Dedifferentiated amniotic fluid mesenchymal stem cell (primary cell): ENCODE results near the gene KIF3B.
"Not testable (repeated sequence)": the region's sequence is repeated elsewhere in the genome, so short reads cannot be mapped to it uniquely, and the experiment has no call there.

Source experiments
- DNase-seq: peaks from one replicate; pipeline ENCODE4 v3.0.0-alpha.2; 2016; ENCODE audit errors: extremely low spot score

KIF3B gene

GRCh38 chr20:32296412-32296811, 19.0 kb downstream of the KIF3B start:
- no peak for DNase-seq

DNA sequence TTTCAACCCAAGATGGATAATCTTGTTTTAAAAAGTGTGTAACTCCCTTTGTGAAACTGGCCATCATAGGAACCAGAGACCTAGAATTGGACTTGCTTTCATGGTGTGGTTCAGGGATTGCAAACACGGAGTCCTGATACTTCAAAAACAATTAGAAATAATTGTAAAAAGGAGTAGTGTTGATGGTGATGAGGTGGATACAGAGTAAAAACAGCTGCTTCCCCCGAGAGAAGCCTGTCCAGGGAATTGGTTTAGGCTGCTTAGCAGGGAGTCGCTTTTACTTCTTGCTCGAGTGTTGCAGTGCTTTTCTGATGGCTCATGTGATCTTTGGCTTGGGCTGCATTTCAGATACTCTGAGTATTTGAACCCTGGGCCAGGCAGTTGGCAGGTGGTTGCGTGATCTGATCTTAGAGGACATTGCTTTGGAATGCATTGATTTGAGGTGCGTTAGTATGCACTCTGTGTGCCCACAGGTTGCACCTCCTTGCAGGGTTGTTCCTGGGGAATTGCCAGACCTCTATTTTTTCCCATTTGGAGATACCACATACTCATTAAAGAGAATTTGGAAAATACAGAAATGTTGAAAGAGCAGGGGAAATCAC, 19.5 kb downstream of the KIF3B start:
- no peak for DNase-seq

DNA sequence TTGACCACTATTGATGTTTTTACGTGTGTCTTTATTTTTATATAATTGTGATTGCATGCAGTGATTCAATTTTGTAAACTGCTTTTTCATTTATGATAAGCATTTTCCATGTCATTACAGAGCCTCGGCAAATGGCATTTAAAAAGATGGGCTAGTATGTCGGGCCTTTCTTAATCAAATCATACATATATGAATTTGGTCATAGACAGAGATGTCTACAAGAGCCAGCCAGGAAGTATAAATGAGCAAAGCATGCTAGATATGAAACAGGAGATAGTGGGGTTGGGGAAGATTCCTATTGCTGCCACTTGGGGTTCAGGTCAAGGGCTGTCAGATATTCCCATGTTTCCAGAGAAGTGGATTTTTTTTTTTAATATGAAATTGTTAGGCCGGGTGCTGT, 20.0 kb downstream of the KIF3B start:
- DNase-seq, result no peak

DNA sequence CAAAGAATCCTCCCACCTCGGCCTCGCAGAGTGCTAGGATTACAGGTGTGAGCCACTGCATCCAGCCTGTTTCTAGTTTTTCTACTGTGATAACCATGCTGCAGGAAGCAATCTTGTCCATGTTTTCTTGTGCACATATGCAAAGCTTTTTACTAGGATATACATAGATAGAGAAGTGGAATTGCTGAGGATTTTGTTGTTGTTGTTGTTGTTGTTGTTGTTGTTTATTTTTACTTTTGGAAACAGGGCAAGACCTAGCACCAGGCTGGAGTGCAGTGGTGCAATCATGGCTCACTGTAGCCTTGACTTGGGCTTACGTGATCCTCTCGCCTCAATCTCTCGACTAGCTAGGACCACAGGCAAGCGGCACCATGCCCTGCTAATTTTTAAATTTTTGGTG, 23.2 kb downstream of the KIF3B start:
- no peak for DNase-seq

DNA sequence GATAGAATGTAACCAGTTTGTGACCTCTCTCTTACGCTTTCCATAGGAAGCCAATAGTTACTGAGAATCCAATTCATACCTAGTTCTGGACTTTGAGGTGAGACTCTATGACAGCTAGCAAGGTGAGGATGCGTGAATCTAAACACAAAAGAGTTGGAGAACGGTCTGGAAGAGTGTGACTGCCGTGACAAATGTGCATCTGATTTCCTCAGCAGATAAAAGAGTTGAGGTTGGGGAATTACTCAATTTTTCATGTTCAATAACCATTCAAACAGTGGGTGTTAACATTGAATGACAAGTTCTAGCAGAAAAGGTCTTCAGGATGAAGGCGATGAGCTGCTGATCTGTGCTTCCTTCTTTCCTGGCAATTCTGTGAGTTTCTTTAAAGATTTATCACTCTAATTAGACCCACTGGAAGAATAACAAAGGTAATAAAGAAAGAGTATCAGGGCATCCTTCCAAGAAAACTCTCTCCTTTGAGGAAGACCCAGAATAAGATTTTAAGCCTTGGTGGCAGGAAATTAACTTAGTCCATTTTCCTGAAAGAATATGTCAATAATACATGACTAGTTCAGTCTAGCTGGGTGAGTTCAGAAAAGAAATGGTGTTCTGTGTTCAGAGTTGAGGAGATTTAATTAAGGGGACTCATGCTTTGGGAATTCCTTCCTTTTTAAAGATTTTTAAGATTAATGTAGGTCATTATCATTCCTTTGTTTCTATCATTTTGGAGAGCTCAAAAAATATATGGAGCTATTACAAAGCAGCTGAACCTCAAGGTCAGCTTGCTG, 24.5 kb downstream of the KIF3B start:
- no peak for DNase-seq

- DNase-seq, result no peak
Measured at GRCh38 chr20:32302507-32302872, 25.0 kb downstream of the KIF3B start.

DNA sequence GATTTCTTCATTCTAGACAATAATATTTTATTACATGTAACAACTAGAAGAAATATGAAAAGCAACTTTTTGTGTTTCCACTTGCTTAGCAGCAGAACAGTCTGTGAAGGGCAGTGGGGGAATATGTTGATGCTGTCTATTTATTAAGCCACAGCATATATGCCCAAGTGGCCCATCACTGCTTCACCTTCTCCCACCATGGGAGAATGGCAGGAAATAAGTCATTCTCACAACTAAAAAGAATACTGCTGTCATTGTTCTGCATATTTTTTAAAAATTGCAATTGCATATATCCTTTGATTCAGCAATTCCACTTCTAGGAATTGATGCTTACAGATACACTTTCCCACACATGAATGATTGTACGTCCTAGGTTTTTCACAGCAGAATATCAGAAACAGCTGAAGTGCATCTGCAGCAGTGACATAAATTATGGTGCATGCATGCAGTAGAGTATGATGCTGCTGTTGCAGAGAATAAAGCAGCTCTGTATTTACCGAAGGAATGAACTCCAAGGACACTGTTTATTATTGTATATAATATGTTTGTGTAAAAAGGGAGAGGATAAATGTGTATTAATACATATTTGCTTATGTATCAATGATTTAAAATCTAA, 26.8 kb downstream of the KIF3B start:
- no peak for DNase-seq

DNA sequence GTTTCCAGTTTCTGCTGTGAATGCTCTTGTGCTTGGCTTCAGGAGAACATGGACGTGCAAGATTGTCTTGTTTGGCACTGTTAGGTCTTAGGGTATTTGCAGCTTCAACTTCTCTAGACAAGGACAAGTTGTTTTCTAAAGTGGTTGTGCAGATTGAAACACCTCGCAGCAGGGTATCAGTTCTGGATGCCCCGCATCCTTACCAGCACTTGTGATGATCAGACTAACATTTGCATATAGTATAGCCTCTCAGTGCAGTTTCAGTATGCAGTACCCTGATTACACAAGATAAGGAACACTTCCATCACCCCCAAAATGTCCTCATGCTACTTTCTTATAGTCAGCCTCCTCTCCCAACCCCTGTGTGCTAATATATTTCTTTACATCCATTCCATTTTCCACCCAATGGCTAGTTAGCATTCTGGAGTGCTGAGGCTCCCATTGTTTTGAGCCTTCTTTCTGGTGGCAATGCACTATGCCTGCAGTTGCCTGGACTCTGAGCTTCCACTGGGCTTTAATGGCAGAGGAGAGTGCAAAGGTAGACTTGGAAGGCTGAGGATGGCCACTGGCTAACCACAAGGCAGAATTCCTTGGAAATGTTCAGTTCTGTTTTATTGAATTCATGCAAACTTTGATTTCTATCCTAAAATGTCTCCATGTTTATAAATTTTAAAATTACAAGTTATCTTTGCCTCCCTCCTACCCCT, 35.4 kb downstream of the KIF3B start:
- DNase-seq, result no peak

DNA sequence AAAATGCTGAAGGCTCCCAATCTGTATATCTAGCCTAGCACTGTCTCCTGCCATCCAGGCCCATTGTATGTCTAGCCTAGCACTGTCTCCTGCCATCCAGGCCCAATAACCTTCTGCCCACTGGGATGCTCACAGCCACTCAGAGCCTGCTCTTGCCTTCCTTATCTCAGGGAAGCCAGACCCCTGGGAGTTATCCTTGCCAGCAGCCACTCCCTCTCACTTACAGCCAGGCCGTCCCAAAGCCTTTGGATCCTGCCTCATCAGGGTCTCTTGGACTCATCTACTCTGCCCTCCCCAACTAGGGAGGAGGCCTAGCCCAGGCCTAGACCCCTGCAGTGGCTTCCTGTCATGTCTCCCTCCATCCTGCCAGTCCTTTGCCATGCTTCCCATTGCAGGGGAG, 37.3 kb downstream of the KIF3B start:
- no peak for DNase-seq

- no peak for DNase-seq
Measured at GRCh38 chr20:32315399-32315798, 37.9 kb downstream of the KIF3B start.

- no peak for DNase-seq
Measured at GRCh38 chr20:32315891-32316290, 38.4 kb downstream of the KIF3B start.

DNA sequence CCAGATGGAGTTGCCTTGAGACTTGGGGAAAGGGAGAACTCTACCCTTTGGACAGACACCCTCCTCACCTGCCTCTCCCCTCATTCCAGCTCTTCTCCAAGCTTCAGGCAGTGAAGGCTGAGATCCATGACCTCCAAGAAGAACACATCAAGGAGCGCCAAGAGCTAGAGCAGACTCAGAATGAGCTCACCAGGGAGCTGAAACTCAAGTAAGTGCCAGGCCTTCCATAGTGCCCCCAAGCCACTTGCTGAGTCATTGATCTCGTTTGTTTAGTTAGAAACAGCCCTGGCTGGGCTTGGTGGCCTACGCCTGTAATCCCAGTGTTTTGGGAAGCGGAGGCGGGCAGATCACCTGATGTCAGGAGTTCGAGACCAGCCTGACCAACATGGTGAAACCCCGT, 39.2 kb downstream of the KIF3B start:
- no peak for DNase-seq

GRCh38 chr20:32319100-32319499, 41.6 kb downstream of the KIF3B start:
- DNase-seq, result no peak

GRCh38 chr20:32320305-32320704, 42.9 kb downstream of the KIF3B start:
- no peak for DNase-seq

DNA sequence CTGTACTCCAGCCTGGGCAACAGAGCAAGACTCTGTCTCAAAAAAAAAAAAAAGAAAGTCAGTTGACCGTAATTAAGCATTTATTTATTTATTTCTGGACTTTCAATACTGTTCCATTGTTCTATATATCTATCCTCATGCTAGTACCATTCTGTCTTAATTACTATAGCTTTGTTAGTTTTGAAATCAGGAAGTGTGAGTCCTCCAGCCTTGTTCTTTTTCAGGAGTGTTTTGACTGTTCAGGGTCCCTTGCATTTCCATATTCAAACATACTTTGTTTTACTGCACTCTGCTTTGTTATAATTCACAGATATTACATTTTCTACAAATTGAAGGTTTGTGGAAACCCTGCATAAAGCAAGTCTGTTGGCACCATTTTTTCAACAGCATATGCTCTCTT, 43.9 kb downstream of the KIF3B start:
- no peak for DNase-seq

- DNase-seq, result not testable (repeated sequence)
Measured at GRCh38 chr20:32322260-32322659, 44.8 kb downstream of the KIF3B start.

DNA sequence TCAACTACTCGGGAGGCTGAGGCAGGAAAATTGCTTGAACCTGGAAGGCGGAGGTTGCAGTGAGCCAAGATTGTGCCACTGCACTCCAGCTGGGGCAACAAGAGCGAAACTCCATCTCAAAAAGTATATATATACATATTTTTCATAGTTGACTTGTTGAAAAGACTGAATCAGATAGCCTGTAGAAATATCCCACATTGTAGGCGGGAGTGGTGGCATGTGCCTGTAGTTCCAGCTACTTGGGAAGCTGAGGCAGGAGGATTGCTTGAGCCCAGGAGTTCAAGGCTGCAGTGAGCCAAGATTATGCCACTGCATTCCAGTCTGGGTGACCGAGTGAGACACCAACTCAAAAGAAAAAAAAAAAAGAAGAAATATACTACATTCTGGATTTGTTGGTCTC, 46.3 kb downstream of the KIF3B start:
- not testable (repeated sequence) for DNase-seq

DNA sequence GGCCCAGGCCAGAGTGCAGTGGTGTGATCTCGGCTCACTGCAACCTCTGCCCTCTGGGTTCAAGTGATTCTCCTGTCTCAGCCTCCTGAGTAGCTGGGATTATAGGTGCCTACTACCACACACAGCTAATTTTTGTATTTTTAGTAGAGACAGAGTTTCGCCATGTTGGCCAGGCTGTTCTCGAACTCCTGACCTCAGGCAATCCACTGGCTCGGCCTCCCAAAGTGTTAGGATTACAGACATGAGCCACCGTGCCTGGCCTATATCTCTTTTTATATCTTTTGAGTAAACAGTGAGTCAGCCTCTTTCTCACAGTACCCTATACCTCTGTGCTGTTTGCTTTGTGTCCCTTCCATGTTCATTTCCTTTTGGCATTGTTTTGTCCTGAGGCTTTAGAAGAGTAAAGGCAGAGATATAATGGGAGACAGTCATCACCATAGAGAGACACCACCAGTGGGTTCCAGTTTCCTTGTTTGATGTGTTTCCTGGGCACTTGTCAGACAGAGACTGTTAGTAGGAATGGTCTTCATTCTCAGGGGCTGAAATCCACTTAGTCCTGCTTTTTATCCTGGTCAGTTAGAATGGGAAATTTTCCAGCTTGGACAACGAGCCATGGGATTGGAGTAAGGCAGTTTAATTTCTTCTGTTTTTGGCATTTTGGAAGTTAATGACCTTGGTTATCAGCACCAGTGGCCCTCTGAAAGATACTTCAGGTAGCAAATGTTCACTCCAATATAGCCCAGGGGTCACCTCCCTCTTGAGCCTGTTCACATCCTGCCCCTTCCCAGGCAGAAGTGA, 48.5 kb downstream of the KIF3B start:
- DNase-seq, result no peak

- DNase-seq, result no peak
Measured at GRCh38 chr20:32326504-32326845, 49.0 kb downstream of the KIF3B start.

- no peak for DNase-seq
Measured at GRCh38 chr20:32327087-32327681, 49.7 kb downstream of the KIF3B start.

DNA sequence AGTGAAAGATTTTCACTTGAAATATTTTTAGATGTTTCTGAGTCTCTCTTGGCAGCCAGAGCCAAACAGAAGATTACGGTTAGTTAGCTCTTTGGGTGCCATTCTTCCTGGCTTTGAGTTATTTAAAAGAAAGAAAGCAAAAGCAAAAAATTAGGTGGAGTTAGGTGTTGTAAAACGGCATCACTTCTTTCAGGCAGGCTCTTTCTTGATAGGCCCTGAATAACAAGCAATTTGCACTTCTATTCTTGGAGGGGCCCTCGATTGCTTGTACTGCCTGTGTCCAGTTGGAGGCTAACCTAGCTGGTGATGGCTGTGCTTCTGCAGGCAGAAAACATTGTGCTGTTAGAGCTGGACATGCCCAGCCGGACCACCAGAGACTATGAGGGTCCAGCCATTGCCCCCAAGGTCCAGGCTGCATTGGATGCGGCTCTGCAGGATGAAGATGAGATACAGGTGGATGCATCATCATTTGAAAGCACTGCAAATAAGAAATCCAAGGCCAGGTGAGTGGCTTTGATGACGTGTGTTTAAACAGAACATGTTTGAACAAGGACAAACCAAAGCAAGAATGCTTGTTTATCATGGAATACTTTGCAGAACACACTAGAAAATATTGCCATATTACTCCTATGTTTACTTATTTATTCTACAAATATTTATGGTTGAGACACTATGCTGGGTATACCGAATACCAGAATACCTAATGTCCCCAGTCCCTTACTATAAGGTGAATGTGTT, 52.5 kb downstream of the KIF3B start:
- no peak for DNase-seq
